SU-DHL-6 (cell line): Measurements from ENCODE around the gene OR2V2.

Experiments used
- EZH2phosphoT487 ChIP-seq: fragments of 200-600 bp; sonication (generic), shearing (Covaris generic); conservative IDR thresholded peaks from 2 replicates; pipeline ENCODE4 v1.6.1; 2018; ENCODE audit warnings: mild to moderate bottlenecking, antibody characterized with exemption, low read length, moderate library complexity, mixed read lengths
- TF ChIP-seq, protein P1 (sequence below): fragments of 200-600 bp; sonication (generic); IDR thresholded peaks from one replicate; pipeline ENCODE4 v1.5.1; 2017; ENCODE audit warnings: antibody characterized with exemption, mild to moderate bottlenecking, low read length, moderate library complexity; ENCODE audit not compliant: insufficient read depth, poor library complexity, severe bottlenecking

GRCh38 chr5:181140766-181141165 is 6.6 kb upstream of the OR2V2 start:
- TF ChIP-seq, protein P1, sequence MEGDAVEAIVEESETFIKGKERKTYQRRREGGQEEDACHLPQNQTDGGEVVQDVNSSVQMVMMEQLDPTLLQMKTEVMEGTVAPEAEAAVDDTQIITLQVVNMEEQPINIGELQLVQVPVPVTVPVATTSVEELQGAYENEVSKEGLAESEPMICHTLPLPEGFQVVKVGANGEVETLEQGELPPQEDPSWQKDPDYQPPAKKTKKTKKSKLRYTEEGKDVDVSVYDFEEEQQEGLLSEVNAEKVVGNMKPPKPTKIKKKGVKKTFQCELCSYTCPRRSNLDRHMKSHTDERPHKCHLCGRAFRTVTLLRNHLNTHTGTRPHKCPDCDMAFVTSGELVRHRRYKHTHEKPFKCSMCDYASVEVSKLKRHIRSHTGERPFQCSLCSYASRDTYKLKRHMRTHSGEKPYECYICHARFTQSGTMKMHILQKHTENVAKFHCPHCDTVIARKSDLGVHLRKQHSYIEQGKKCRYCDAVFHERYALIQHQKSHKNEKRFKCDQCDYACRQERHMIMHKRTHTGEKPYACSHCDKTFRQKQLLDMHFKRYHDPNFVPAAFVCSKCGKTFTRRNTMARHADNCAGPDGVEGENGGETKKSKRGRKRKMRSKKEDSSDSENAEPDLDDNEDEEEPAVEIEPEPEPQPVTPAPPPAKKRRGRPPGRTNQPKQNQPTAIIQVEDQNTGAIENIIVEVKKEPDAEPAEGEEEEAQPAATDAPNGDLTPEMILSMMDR: no peak
- TF ChIP-seq EZH2phosphoT487: no peak
